Inferior parietal cortex (tissue), 1 donor: ENCODE measurements around the gene THADA.
"Not testable (repeated sequence)": the region's sequence is repeated elsewhere in the genome, so short reads cannot be mapped to it uniquely, and the experiment has no call there.

ENCODE experiments used
- DNase-seq: peaks from one replicate; pipeline ENCODE4 v3.0.0-alpha.2; 2016; ENCODE audit errors: extremely low spot score

Gene THADA

DNA sequence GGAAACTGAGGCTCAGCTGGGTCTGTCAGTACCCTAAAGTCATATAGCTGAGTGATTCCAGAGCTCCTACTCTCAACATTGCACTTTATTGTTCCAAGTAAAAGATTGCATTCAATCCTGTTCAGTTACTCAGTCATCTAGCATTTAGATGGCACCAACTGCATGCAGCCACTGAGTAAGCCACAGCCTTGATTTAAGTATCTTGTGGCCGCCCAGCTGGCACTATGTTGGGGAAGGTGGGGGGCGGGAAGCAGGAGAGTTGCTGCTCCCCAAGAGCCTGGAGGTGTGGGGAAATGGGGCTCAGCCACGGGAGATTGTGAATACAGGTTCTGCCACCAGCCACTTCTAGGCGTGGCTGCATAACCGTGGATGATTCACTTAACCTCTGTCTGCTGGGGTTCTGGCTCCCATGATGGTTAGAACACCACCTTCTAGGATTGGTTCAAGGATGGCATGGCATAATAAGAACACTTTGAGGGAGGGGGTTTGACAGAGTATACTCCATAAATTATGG, 386.6 kb downstream of the THADA start:
- no peak for DNase-seq

DNA sequence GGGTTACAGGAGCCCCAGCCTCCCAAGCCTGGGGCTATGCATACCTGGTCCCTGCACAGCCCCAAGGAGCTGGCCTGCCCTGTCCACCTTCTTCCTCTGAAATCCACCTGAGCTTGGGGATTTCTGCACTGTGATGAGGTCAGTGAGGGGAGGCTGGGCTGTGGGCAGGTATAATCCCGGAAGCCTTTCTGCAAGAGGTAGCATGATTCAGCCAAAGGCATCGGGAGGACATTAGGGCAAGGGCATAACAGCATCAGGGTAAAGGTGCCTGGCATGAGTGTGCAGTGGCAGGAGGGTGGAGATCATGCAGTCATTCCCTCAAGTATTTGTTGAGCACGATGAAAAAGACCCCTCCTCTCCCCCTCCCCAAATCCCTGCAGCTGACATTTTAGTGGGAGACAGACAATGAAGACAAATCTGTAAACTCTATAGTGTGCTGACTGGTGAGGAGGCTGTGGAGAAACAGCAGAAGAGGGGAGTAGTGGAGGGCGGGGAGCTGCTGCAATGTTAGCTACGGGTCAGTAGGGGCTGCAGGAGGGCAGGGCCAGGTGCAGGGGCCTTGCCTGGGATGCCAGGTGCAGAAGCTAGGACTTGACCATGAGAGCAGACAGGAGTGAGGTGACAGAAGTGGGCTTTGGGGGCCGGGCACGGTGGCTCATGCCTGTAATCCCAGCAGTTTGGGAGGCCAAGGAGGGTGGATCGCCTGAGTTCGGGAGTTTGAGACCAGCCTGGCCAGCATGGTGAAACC, 388.1 kb downstream of the THADA start:
- no peak for DNase-seq

DNA sequence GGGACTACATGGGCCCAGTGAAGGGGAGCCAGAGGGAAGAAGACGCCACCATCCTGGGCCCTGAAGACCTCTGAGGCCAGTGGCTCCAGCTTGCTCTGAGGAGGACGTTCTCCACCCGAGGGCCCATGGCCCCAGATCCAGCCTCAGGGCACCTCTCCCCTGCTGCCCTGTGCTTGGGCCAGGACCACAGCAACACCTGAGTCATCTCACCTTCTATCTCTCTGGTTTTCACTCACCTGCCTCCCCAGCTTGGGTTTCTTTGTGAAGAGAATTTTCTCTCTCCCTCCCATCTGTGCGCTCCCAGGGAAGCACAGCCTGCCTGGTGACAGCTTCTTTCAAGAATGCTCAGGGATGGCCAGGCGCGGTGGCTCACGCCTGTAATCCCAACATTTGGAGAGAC, 389.2 kb downstream of the THADA start:
- no peak for DNase-seq

DNA sequence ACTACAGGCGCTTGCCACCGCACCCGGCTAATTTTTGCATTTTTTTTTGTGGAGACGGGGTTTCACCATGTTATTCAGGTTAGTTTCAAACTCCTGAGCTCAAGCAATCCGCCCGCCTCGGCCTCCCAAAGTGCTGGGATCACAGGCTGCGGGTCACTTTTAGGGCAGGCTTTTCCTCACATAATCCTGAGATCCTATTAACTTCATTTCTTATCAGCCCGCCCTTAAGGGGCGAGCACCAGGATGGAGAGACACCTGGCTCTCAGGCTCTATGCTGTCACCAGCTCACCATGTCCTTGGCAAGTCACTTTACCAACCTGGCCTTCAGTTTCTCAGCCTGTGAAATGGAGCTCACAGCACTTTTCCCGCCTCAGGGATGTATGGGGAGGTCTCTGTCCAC, 392.5 kb downstream of the THADA start:
- no peak for DNase-seq

DNA sequence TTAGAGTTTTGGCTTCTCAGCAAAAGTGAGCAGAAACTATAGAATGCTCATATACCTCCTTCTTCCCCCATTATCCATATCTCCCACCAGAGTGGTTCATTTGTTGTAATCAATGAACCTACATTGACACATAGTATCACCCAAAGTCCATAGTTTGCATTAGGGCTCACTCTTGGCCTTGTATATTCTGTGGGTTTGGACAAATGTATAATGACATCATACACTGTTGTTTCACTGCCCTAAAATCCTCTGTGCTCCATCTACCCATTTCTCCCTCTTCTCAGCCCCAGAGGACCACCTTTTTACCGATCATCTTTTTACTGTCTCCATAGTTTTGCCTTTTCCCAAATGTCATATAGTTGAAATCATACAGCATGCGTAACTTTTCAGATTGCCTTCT, 393.5 kb downstream of the THADA start:
- no peak for DNase-seq

DNA sequence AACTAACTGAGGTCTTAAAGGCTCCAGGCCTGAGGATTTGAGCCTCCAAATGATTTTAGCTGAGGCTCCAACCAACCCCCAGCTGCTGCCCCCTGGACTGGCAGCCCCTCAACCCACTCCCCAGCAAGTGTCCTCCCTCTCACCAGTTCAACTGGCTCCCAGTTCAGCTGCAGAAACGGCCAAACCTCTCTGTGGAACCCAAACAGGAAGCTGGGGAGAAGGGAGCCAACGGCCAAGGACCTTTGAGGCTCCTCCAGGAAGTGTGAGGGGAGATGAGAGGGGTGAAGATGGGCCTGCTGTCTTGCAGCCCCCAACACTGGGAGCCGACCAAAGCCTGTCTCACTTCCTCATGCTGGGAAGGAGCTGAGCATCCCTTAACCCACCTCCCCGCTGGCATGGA, 394.3 kb downstream of the THADA start:
- no peak for DNase-seq

DNA sequence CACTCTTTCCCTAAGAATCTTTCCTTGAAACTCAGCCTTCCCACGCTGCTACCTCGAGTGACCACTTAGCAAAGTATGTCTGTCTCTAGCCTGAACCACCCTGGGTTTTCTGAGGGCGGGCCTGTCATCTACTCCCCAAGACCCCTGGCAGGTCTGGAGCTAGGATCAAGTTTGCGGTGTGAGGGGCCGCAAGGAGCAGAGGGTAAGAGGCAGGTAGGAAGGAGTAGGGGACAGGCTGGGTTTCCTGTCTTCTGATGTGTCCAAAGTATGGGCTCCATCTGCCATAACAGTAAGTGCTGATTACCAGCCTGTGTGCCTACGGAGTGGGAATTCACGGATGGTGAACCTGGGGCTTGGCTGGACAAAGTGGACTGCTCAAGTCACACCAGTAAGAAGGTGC, 394.8 kb downstream of the THADA start:
- no peak for DNase-seq

DNA sequence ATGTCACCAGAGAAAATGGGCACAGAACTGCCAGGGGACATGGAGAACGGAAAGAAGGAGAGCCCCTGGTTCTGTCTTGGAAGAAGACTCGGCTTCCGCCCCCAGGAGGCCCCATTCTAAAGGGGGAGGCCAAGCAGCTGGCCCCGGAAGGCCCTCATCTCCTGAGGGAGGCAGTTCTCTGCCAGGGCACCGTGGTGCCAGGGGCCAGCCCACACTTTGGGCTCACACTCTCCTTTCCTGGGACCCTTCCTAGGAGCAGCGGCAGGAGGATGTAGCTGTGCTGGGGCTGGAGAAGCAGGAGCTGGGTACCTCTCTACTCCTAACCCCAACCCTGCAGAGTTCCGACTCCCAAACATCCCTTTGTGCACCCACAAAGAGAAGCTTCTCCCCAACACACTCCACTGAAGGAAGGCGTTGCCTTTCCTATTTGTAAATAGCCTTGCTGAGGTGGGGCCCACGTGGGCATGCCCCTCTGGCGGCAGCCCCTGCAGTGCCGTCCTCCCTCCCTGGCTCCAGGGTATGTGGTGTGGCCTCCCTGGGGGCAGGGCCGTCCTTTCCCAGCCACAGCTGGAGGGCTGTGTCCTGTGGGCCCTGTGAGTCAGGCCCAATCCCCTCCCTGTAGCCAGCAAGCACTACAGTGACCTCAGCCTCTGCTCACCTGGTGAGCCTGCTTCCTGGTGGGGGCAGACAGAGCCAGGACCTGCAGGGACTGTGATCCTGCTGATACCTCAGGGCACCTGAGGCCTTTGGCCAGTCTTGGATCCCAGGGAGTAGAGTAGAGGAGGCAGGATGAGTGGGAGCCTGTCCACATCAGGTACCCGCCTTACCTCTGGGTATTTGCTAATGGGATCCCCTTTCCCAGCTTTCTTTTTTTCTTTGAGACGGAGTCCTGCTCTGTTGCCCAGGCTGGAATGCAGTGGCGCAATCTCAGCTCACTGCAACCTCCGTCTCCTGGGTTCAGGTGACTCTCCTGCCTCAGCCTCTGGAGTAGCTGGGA, 396.0 kb downstream of the THADA start:
- no peak for DNase-seq

DNA sequence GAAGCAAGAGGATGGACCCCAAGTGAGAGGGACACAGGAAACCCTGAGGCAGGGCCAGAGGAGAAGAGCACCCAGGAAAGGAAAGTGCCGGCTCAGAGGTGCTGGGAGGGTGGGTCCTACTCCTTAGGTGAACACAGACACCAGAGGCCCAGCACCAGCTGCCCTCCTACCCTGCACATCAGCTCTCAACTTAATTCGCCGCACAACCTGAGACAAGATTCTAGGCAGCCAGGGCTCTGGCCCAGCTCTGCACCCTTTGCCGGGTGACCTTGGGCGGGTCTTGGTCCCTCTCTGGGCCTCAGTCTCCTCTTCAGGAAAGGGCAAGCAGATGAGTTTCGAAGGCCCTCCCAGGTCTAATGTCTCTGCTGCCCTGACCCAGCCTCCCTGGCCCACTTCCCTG, 397.6 kb downstream of the THADA start:
- no peak for DNase-seq

DNA sequence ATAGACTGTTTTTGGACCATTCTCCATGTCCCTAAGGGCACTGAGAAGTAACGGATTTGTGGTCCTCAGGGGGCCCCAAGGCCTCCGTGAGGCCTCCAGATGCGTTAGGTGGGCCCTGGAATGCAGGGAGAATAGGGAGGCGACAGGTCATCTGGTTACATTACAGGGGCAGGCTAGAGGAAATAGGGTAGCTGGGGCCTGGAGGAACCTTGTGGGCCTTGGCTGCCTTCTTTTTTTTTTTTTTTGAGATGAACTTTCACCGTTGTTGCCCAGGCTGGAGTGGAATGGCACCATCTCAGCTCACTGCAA, 398.3 kb downstream of the THADA start:
- DNase-seq, result no peak

DNA sequence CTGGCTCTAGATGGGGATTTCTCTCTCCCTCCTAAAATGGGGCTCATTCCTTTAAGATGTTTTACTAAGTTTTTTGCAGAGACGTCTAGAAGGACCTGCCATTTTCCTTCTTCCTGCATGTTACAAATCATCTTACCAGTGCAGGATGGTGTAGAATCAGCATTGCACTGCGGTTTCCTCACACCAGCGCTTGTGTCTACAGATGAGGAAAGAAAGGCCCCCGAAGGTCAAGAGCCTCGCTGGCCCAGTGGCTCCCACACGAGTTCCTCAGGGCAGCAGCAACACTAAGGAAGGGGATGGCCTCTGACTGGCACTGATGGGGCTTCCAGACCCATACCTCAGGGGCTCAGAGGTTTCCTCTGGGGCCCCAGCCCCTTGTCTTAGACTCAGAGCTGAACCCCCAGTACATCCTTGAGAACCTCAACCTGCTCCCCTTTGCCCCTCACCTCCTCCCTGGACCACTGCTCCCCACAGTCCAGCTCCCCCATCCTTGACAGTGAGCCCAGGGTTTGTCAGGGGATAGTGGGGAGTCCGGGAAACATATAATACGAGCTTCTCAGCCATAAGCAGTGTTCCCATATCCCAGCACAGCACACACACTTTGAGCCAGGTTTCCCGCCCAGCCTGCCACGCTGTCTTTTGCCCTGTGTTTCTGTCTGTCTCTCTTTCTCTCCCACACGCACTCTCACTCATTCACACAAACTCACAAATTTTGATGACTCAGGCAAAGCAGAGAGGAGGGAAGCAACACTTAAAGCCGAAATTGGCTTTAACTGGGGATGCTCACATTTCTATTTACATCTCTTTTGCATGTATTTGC, 398.9 kb downstream of the THADA start:
- DNase-seq, result no peak

DNA sequence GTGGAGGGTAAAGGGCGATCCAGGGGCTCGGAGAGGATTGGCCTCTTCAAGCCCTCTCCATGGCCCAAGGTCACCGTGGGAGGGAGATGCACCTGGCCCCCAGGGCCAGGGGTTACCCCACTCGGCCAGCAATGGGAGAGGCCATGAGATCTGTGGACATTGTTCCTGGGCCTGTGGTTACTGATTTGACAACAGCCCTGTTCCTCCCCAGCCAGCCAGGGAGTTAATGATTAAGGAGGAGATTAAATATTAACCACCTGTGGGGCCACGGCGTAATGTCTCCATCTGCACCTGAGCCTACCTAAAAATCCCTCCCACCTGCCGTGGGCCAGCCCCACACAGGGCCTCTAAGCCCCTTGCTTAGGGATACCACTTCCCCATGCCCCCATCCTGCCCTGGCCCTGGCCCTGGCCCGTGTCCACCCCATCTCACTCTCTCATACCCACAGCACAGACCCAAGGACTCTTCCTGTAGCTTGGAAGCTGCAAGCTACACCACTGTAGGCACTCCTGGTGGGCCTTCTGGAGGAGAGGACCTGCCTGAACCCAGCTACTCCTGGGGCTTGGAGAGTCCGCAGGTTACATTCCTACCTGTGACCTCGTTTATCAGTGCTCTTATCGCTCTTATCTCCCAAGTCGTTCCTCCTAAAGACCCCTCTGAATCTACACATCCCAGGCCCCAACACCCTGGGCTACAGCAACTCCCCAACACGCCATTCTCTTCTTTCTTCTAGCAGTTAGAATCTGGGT, 401.5 kb downstream of the THADA start:
- no peak for DNase-seq

DNA sequence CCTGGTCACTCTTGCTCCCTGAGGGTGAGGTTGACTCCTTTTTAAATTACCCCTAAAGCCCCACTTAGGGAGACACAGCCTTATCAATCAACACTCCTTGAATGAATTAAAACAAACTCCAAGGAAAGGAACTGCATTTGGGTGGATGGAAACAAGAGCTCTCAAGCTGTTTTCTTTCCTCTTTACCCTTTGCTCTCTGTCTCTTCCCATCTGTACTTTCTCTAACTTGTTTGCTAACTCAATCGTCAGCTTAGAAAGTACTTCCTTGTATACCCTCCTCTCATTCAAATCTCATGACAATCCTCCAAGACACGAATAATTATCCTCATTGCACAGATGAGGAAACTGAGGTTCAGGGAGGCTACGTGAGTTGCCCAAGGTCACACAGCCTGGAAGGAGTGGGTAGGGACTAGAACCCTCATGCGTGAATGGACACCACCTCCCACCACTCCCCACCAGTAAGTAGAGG, 402.2 kb downstream of the THADA start:
- no peak for DNase-seq

DNA sequence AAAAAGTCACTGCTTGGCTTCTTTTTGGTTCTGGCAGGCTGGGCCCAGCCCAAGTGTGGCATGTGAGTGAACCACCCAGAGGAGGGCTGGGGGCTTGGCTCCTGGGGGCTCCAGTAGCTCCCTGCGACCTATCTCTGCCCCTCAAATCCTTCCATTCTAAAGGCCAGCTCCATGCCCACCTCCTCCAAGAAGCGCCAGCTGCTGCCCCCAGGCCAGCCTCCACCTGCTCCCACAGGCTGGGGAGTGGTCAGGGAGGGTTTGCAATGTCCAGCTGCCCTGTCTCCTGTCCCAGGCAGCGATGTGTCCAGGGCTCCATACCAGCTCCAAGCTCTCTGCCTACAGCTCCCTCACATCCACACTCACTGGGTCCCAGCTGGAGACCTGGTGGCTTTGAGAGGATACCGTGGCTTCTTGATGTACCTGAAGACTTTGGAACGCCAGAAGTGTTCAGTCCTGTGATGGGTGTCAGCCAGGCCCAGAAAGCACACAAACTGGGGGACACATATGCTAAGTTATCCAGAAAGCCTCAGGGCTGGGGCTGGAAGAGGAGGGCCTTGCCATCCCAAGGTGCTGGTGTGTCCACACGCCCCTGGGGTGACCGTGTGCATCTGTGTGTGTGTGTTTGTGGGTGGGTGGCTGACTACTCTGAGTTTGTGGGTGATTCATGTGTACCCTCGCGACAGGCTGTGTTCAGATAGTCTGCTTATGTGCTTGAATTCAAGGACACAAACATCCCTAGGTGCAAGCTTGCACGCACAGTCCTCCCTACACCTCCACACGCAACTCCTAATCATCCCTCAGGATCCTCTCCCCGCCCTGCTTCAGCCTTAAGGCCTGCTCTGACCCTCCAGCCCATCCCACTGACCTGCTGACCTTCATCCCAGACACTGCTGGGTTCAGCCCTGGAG, 402.8 kb downstream of the THADA start:
- DNase-seq, result no peak

DNA sequence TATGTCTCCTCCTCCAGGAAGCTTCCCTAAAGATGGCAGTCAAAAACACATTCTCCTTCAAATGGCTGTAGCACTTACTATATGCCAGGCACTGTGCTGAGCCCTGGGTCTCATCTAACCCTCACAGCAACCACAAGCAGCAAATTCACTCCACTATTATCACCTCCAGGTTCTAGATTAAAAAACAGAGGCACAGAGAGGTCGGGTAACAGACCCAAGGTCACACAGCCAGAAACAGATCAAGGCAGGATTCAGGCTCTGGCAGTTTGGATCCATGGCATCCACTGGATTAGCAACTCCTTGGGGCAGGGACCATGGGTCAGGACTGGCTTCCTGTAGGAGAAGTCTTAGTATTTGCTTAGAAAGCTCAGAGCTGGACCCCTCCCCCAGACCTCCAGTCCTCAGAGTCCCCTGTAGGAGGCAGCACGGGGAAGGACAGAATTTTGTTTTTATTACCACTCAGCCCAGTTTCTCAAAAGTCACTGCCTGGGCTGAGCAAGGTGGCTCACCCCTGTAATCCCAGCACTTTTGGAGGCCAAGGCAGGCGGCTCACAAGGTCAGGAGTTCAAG, 403.8 kb downstream of the THADA start:
- no peak for DNase-seq

DNA sequence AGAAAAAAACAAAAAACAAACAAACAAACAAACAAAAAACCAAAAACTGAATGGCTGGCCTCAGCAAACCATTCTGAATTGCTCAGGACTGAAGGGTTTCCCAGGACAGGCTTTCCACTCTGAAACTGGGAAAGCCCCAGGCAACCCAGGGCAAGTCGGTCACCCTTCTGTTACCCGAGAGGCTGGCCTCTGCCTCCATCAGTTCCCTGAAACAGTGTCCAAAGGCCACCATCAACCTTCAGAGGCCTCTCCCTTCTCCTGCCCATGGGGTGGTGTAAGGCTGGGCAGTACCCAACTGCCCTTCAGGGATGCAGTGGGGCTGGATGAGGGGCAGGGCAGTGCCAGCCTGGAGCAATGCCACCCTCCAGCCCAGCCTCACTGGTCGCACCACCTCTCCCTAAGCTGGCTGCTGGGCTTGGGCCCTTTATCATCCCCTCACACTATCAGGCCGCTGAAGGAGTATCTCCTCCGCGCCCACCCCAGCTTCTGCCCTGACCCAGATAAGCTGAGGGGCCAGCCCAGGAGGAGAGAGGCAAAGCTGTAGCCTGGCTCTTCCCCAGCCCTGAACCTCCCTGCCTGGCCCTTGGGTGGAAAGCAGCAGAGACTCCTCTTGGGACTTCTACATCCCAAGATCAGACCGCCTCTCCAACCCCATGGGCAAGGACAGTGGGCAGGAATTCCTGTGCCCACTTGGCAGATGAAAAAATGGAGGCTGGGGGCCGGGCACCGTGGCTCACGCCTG, 405.4 kb downstream of the THADA start:
- no peak for DNase-seq

DNA sequence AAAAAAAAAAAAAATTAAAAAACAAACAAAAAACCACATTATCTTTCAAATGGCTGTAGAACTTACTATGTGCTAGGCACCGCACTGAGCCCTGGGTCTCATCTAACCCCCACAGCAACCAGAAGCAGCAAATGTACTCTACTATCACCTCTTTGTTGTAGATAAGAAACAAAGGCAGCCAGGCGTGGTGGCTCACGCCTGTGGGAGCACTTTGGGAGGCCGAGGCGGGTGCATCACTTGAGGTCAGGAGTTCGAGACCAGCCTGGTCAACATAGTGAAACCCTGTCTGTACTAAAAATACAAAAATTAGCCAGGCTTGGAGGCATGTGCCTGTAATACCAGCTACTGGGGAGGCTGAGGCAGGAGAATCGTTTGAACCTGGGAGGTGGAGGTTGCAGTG, 406.0 kb downstream of the THADA start:
- not testable (repeated sequence) for DNase-seq

DNA sequence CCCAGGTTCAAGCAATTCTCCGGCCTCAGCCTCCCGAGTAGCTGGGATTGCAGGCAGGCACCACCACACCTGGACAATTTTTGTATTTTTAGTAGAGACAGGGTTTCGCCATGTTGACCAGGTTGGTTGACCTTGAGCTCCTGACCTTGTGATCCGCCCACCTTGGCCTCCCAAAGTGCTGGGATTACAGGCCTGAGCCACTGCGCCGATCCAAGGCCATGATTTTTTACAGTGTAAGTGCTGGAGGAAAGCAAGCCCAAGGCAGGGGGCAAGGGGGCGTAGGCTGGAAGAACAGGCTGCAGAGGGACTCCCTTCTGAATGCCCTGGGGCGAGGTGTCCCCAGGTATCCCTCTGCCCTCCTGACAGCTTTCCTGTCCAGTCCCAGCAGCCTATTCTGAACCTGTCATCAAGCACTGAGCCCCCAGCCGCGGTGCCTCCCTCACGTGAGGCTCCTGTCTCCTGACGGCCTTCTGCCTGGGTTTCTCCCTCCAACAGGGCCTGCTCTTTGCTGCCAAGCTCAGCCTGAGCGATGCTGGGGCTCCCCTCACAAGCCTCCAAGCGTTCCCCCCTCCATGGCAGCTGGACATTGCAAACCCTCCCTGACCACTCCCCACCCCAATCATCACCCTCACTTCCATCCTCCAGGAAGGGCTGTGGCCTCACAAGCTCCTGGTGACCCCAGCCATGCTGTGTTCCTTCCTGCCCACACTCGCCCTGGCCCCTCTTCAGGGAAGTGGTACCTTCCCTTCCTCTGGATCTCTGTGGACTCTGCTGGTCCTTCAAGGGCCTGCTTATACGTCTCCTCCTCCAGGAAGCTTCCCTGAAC, 407.1 kb downstream of the THADA start:
- no peak for DNase-seq
